Caco-2 (cell line): ENCODE measurements around the gene PLEKHA5. TPM values are rescaled to one million over a fixed set of nuclear protein-coding genes. Genes with fewer than 3 reads are reported as not detected.

ENCODE experiments used
- BruUV-seq: library from RNA; stranded (reverse); fragments of 400-500 nt; replicated peaks from 2 replicates; lab custom pipeline; 2021; lab: Mats Ljungman, UMichigan
- CTCF ChIA-PET: fragments of 300-600 bp; sonication (Branson Sonifier 250); formaldehyde crosslinking; loops from one replicate; lab custom pipeline; 2022; ENCODE audit warnings: antibody characterized with exemption; lab: Charles Lee
- POLR2A ChIA-PET: fragments of 300-600 bp; sonication (Branson Sonifier 250); formaldehyde crosslinking; loops from one replicate; lab custom pipeline; 2022; ENCODE audit warnings: antibody characterized with exemption; lab: Charles Lee
- DNase-seq, 2 experiments: peaks; one replicate each; pipeline versions ENCODE4 v3.0.0 to v3.0.0-alpha.2; 2020 to 2022
- H3K27me3 ChIP-seq: replicated peaks from 2 replicates; pipeline ENCODE4 v1.6.0; 2011; ENCODE audit warnings: low read length; ENCODE audit not compliant: control insufficient read depth, insufficient read depth
- H3K36me3 ChIP-seq: 2 replicates; pipeline ENCODE4 v1.5.1; 2011; ENCODE audit warnings: low read length; ENCODE audit not compliant: control insufficient read depth, insufficient read depth
- H3K4me1 ChIP-seq: fragments of 250-450 bp; sonication (Bioruptor Pico); 2 replicates; pipeline ENCODE4 v1.5.1; 2020; ENCODE audit warnings: mild to moderate bottlenecking
- H3K4me3 ChIP-seq: 2 replicates; pipeline ENCODE4 v1.5.1; 2011; ENCODE audit warnings: low read depth, mild to moderate bottlenecking, control low read depth, low read length
- H3K9me3 ChIP-seq: fragments of 250-450 bp; sonication (Bioruptor Pico); 2 replicates; pipeline ENCODE4 v1.5.1; 2020; ENCODE audit warnings: mild to moderate bottlenecking, moderate library complexity
- H3K27ac Mint-ChIP-seq: one replicate; pipeline ENCODE4 v1.8.0; 2022; ENCODE audit warnings: mixed read lengths; ENCODE audit not compliant: unreplicated experiment
- H3K27me3 Mint-ChIP-seq: one replicate; pipeline ENCODE4 v1.8.0; 2022; ENCODE audit warnings: mixed read lengths; ENCODE audit not compliant: insufficient read depth, unreplicated experiment
- H3K36me3 Mint-ChIP-seq: one replicate; pipeline ENCODE4 v1.8.0; 2022; ENCODE audit warnings: mild to moderate bottlenecking, mixed read lengths; ENCODE audit not compliant: insufficient read depth, unreplicated experiment
- H3K4me1 Mint-ChIP-seq: one replicate; pipeline ENCODE4 v1.8.0; 2022; ENCODE audit warnings: low read depth, mixed read lengths; ENCODE audit not compliant: unreplicated experiment
- H3K4me3 Mint-ChIP-seq: one replicate; pipeline ENCODE4 v1.8.0; 2022; ENCODE audit warnings: mild to moderate bottlenecking, moderate library complexity, mixed read lengths; ENCODE audit not compliant: unreplicated experiment
- H3K9me3 Mint-ChIP-seq: one replicate; pipeline ENCODE4 v1.8.0; 2022; ENCODE audit warnings: mixed read lengths; ENCODE audit not compliant: unreplicated experiment
- intact Hi-C: fragments of 100-400 bp; cut with micrococcal nuclease; formaldehyde crosslinking; loops from one replicate; pipeline ENCODE4 v1.10.0; 2022; ENCODE audit not compliant: unreplicated experiment
- total RNA-seq: library from RNA; stranded (reverse); gene quantifications from 2 replicates; pipeline ENCODE4 v1.2.3, GENCODE V29; 2022
- TF ChIP-seq, protein P1 (sequence below), 2 experiments: fragments of 200-600 bp in 1 of 2; IDR thresholded peaks; 1 replicate in 1 of 2; 2 replicates in 1 of 2; pipeline versions ENCODE4 v1.5.1 to v1.8.0; 2011 to 2022; ENCODE audit warnings: antibody characterized with exemption in 1 of 2, control low read depth in 1 of 2, inconsistent platforms in 1 of 2, low read depth in 1 of 2, low read length in 1 of 2, mild to moderate bottlenecking in 1 of 2, moderate library complexity in 1 of 2; ENCODE audit not compliant: insufficient read depth in 1 of 2, severe bottlenecking in 1 of 2, unreplicated experiment in 1 of 2

The PLEKHA5 gene
- total RNA-seq, 1 experiment from 2014 or later: 69.1 TPM

GRCh38 chr12:19261773-19262172 is 132.2 kb downstream of the PLEKHA5 start:
- H3K9me3 Mint-ChIP-seq: no peaks in the 10 kb centered on the region
- no TSS peak for BruUV-seq
- no peak overlapping the region for H3K27ac Mint-ChIP-seq
- no peaks in the 10 kb centered on the region for H3K4me1 Mint-ChIP-seq
- DNase-seq: no peak
- H3K27me3 Mint-ChIP-seq: no peaks in the 10 kb centered on the region
- H3K36me3 Mint-ChIP-seq: peaks cover 25% of the 10 kb centered on the region
- CTCF ChIA-PET: no interaction called here
- intact Hi-C loops: no loop called here
- Histone ChIP-seq H3K27me3 (no peaks in the 10 kb centered on the region), H3K36me3 (no peaks in the 10 kb centered on the region), H3K4me1 (no peaks in the 10 kb centered on the region), H3K9me3 (no peaks in the 10 kb centered on the region), H3K4me3 (no peak overlapping the region)
- H3K4me3 Mint-ChIP-seq: no peak overlapping the region
- POLR2A ChIA-PET: no interaction called here
- TF ChIP-seq, protein P1, sequence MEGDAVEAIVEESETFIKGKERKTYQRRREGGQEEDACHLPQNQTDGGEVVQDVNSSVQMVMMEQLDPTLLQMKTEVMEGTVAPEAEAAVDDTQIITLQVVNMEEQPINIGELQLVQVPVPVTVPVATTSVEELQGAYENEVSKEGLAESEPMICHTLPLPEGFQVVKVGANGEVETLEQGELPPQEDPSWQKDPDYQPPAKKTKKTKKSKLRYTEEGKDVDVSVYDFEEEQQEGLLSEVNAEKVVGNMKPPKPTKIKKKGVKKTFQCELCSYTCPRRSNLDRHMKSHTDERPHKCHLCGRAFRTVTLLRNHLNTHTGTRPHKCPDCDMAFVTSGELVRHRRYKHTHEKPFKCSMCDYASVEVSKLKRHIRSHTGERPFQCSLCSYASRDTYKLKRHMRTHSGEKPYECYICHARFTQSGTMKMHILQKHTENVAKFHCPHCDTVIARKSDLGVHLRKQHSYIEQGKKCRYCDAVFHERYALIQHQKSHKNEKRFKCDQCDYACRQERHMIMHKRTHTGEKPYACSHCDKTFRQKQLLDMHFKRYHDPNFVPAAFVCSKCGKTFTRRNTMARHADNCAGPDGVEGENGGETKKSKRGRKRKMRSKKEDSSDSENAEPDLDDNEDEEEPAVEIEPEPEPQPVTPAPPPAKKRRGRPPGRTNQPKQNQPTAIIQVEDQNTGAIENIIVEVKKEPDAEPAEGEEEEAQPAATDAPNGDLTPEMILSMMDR (IDR thresholded peaks at IDR 0.05; ENCODE audit: insufficient read depth in 1 of 2, low read depth in 1 of 2, low read length in 1 of 2, severe bottlenecking in 1 of 2, unreplicated experiment in 1 of 2): no peak

DNA sequence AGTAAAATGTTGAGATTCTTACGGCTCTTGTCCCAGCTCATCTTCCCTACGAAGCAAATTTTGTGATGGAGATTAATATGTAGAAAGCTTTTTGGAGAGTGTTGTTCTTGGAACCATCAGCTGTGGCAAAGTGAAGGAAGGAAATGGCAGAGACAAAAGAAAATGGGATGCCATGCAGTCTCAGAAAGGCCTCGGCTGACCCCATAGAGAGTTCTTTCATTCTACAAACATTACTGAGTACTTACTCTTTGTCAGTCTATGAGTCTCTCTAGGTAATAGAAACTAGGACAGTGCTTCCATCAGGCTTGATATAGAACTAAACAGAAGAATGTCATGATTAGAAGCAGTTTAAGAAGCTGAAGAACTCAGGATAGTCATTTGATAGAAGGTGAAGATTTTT is 134.1 kb downstream of the PLEKHA5 start:
- CTCF ChIA-PET: no interaction called here
- intact Hi-C loops: no loop called here
- H3K36me3 Mint-ChIP-seq: peaks cover 26% of the 10 kb centered on the region
- H3K4me1 ChIP-seq: no peaks in the 10 kb centered on the region
- no peaks in the 10 kb centered on the region for H3K9me3 ChIP-seq
- H3K27me3 ChIP-seq: no peaks in the 10 kb centered on the region
- H3K4me3 Mint-ChIP-seq: no peak overlapping the region
- no peak overlapping the region for H3K27ac Mint-ChIP-seq
- no TSS peak for BruUV-seq
- DNase-seq: no peak
- no peaks in the 10 kb centered on the region for H3K36me3 ChIP-seq
- H3K4me3 ChIP-seq: no peak overlapping the region
- H3K4me1 Mint-ChIP-seq: no peaks in the 10 kb centered on the region
- H3K9me3 Mint-ChIP-seq: no peaks in the 10 kb centered on the region
- no peaks in the 10 kb centered on the region for H3K27me3 Mint-ChIP-seq
- TF ChIP-seq, protein P1 (IDR thresholded peaks at IDR 0.05; ENCODE audit: insufficient read depth in 1 of 2, low read depth in 1 of 2, low read length in 1 of 2, severe bottlenecking in 1 of 2, unreplicated experiment in 1 of 2): no peak
- POLR2A ChIA-PET: no interaction called here

GRCh38 chr12:19273482-19274330 is 144.2 kb downstream of the PLEKHA5 start:
- Histone ChIP-seq H3K4me1 (no peaks in the 10 kb centered on the region), H3K27me3 (no peaks in the 10 kb centered on the region), H3K36me3 (peaks cover 4% of the 10 kb centered on the region; the same call in 1 of the 2 replicates), H3K9me3 (no peaks in the 10 kb centered on the region; the same call in 1 of the 2 replicates), H3K4me3 (no peak overlapping the region)
- peaks cover 60% of the 10 kb centered on the region for H3K36me3 Mint-ChIP-seq
- H3K4me1 Mint-ChIP-seq: no peaks in the 10 kb centered on the region
- no TSS peak for BruUV-seq
- no peaks in the 10 kb centered on the region for H3K9me3 Mint-ChIP-seq
- CTCF ChIA-PET: no interaction called here
- POLR2A ChIA-PET: no interaction called here
- no peak for DNase-seq
- no peaks in the 10 kb centered on the region for H3K27me3 Mint-ChIP-seq
- H3K4me3 Mint-ChIP-seq: no peak overlapping the region
- intact Hi-C loops: no loop called here
- no peak overlapping the region for H3K27ac Mint-ChIP-seq
- TF ChIP-seq, protein P1 (IDR thresholded peaks at IDR 0.05; ENCODE audit: insufficient read depth in 1 of 2, low read depth in 1 of 2, low read length in 1 of 2, severe bottlenecking in 1 of 2, unreplicated experiment in 1 of 2): no peak
